Mucosa of rectum (tissue), 2 donors: ENCODE data around the gene OTOG.

Source experiments
- H3K27ac ChIP-seq, 2 donors: one replicate each; pipeline ENCODE4 v1.7.0; 2013; ENCODE audit warnings: inconsistent platforms in 2 of 2, low read depth in 2 of 2, low read length in 2 of 2
- H3K27me3 ChIP-seq, 2 donors: one replicate each; pipeline ENCODE4 v1.7.0; 2013; ENCODE audit warnings: low read length in 2 of 2; ENCODE audit not compliant: control insufficient read depth in 2 of 2, insufficient read depth in 2 of 2
- H3K36me3 ChIP-seq, 2 donors: one replicate each; pipeline ENCODE4 v1.7.0; 2013; ENCODE audit warnings: low read length in 2 of 2; ENCODE audit not compliant: control insufficient read depth in 2 of 2, insufficient read depth in 2 of 2
- H3K4me1 ChIP-seq, 2 donors: one replicate each; pipeline ENCODE4 v1.7.0; 2013; ENCODE audit warnings: low read length in 2 of 2, mild to moderate bottlenecking in 1 of 2; ENCODE audit not compliant: control insufficient read depth in 2 of 2, insufficient read depth in 2 of 2
- H3K4me3 ChIP-seq, 2 donors: one replicate each; pipeline ENCODE4 v1.7.0; 2013; ENCODE audit warnings: low read length in 2 of 2
- H3K9ac ChIP-seq, 2 donors: one replicate each; pipeline ENCODE4 v1.7.0; 2013; ENCODE audit warnings: low read length in 2 of 2, low read depth in 1 of 2, mild to moderate bottlenecking in 1 of 2
- H3K9me3 ChIP-seq, 2 donors: one replicate each; pipeline ENCODE4 v1.7.0; 2013; ENCODE audit warnings: low read length in 2 of 2; ENCODE audit not compliant: control insufficient read depth in 2 of 2
- donor health status: healthy.
- donor health status: Normal muscosa, but diverticular disease.

Gene OTOG

GRCh38 chr11:17547932-17548331 is 873 bp downstream of the OTOG start:
- Histone ChIP-seq H3K27ac (no peak overlapping the region), H3K4me1 (no peaks in the 10 kb centered on the region), H3K27me3 (no peaks in the 10 kb centered on the region), H3K4me3 (no peak overlapping the region), H3K9me3 (no peaks in the 10 kb centered on the region), H3K36me3 (no peaks in the 10 kb centered on the region), H3K9ac (no peak overlapping the region)

GRCh38 chr11:17548444-17548843 is 1.4 kb downstream of the OTOG start:
- H3K9me3 ChIP-seq: no peaks in the 10 kb centered on the region
- H3K27me3 ChIP-seq: no peaks in the 10 kb centered on the region
- H3K36me3 ChIP-seq: no peaks in the 10 kb centered on the region
- H3K4me1 ChIP-seq: no peaks in the 10 kb centered on the region
- H3K4me3 ChIP-seq: no peak overlapping the region
- no peak overlapping the region for H3K27ac ChIP-seq
- H3K9ac ChIP-seq: no peak overlapping the region

GRCh38 chr11:17550450-17551346 is 3.6 kb downstream of the OTOG start:
- Histone ChIP-seq H3K4me1 (no peaks in the 10 kb centered on the region), H3K27me3 (no peaks in the 10 kb centered on the region), H3K4me3 (no peak overlapping the region), H3K9me3 (no peaks in the 10 kb centered on the region), H3K27ac (no peak overlapping the region), H3K9ac (no peak overlapping the region), H3K36me3 (no peaks in the 10 kb centered on the region)

- Histone ChIP-seq H3K36me3 (no peaks in the 10 kb centered on the region), H3K27me3 (no peaks in the 10 kb centered on the region), H3K27ac (no peak overlapping the region), H3K9ac (no peak overlapping the region), H3K4me1 (no peaks in the 10 kb centered on the region), H3K4me3 (no peak overlapping the region), H3K9me3 (no peaks in the 10 kb centered on the region)
Observed at GRCh38 chr11:17551347-17552040, 4.4 kb downstream of the OTOG start.

GRCh38 chr11:17552041-17552355 is 4.9 kb downstream of the OTOG start:
- no peak overlapping the region for H3K27ac ChIP-seq
- no peaks in the 10 kb centered on the region for H3K36me3 ChIP-seq
- no peaks in the 10 kb centered on the region for H3K4me1 ChIP-seq
- no peaks in the 10 kb centered on the region for H3K9me3 ChIP-seq
- no peak overlapping the region for H3K4me3 ChIP-seq
- no peaks in the 10 kb centered on the region for H3K27me3 ChIP-seq
- H3K9ac ChIP-seq: no peak overlapping the region

- Histone ChIP-seq H3K4me1 (no peaks in the 10 kb centered on the region), H3K9me3 (no peaks in the 10 kb centered on the region), H3K36me3 (no peaks in the 10 kb centered on the region), H3K9ac (no peak overlapping the region), H3K4me3 (no peak overlapping the region), H3K27me3 (no peaks in the 10 kb centered on the region), H3K27ac (no peak overlapping the region)
Observed at GRCh38 chr11:17552392-17553248, 5.6 kb downstream of the OTOG start.

DNA sequence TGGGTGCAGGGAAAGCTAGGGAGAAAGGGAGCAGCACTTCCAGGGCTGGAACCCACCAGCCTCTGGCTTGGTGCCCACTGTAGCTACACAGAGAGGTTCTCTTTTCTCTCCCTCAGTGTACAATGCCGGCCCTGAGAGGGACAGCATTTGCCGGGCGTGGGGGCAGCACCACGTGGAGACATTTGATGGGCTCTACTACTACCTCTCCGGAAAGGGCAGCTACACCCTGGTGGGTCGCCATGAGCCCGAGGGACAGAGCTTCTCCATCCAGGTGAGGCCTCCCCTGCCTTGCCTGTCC is 6.1 kb downstream of the OTOG start:
- no peaks in the 10 kb centered on the region for H3K9me3 ChIP-seq
- no peak overlapping the region for H3K27ac ChIP-seq
- H3K27me3 ChIP-seq: no peaks in the 10 kb centered on the region
- H3K36me3 ChIP-seq: no peaks in the 10 kb centered on the region
- no peak overlapping the region for H3K9ac ChIP-seq
- H3K4me3 ChIP-seq: no peak overlapping the region
- no peaks in the 10 kb centered on the region for H3K4me1 ChIP-seq

GRCh38 chr11:17554487-17554886 is 7.4 kb downstream of the OTOG start:
- no peaks in the 10 kb centered on the region for H3K36me3 ChIP-seq
- H3K27me3 ChIP-seq: no peaks in the 10 kb centered on the region
- no peaks in the 10 kb centered on the region for H3K4me1 ChIP-seq
- H3K4me3 ChIP-seq: no peak overlapping the region
- no peak overlapping the region for H3K27ac ChIP-seq
- H3K9me3 ChIP-seq: no peaks in the 10 kb centered on the region
- H3K9ac ChIP-seq: no peak overlapping the region

GRCh38 chr11:17556999-17557398 is 9.9 kb downstream of the OTOG start:
- no peak overlapping the region for H3K27ac ChIP-seq
- H3K9ac ChIP-seq: no peak overlapping the region
- H3K36me3 ChIP-seq: no peaks in the 10 kb centered on the region
- no peaks in the 10 kb centered on the region for H3K9me3 ChIP-seq
- no peaks in the 10 kb centered on the region for H3K27me3 ChIP-seq
- H3K4me3 ChIP-seq: no peak overlapping the region
- H3K4me1 ChIP-seq: no peaks in the 10 kb centered on the region
